HG03060 (cell line): Measurements from ENCODE around the gene ATRNL1.

Experiments
- ATAC-seq: cut with Tn5 transposase; IDR thresholded peaks from one replicate; pipeline ENCODE4 v1.9.1; 2021; ENCODE audit warnings: low read depth, moderate number of reproducible peaks; ENCODE audit not compliant: unreplicated experiment

The ATRNL1 gene

GRCh38 chr10:115867305-115867704, 774.1 kb downstream of the ATRNL1 start:
- ATAC-seq, result no peak

- ATAC-seq, result no peak
Observed at GRCh38 chr10:115871855-115872254, 778.7 kb downstream of the ATRNL1 start.

GRCh38 chr10:115875172-115875571, 782.0 kb downstream of the ATRNL1 start:
- ATAC-seq, result no peak

- ATAC-seq, result peak; percentile 50
Observed at GRCh38 chr10:115879372-115880089, 786.4 kb downstream of the ATRNL1 start.

- ATAC-seq, result no peak
Observed at GRCh38 chr10:115882021-115882420, 788.9 kb downstream of the ATRNL1 start.

- no peak for ATAC-seq
Observed at GRCh38 chr10:115883372-115883771, 790.2 kb downstream of the ATRNL1 start.

GRCh38 chr10:115884331-115884730, 791.2 kb downstream of the ATRNL1 start:
- ATAC-seq, result no peak

GRCh38 chr10:115895166-115895565, 802.0 kb downstream of the ATRNL1 start:
- ATAC-seq, result no peak

GRCh38 chr10:115898242-115898641, 805.1 kb downstream of the ATRNL1 start:
- no peak for ATAC-seq

- no peak for ATAC-seq
Observed at GRCh38 chr10:115902596-115902995, 809.4 kb downstream of the ATRNL1 start.

- no peak for ATAC-seq
Observed at GRCh38 chr10:115903207-115903606, 810.0 kb downstream of the ATRNL1 start.

GRCh38 chr10:115903845-115904244, 810.7 kb downstream of the ATRNL1 start:
- ATAC-seq, result no peak

GRCh38 chr10:115909037-115909436, 815.9 kb downstream of the ATRNL1 start:
- ATAC-seq, result no peak

- no peak for ATAC-seq
Observed at GRCh38 chr10:115909962-115910731, 817.0 kb downstream of the ATRNL1 start.

GRCh38 chr10:115914475-115914874, 821.3 kb downstream of the ATRNL1 start:
- ATAC-seq, result no peak

- ATAC-seq, result no peak
Observed at GRCh38 chr10:115915429-115915828, 822.3 kb downstream of the ATRNL1 start.

GRCh38 chr10:115918812-115919211, 825.6 kb downstream of the ATRNL1 start:
- ATAC-seq, result no peak

- ATAC-seq, result no peak
Observed at GRCh38 chr10:115921795-115922194, 828.6 kb downstream of the ATRNL1 start.

- ATAC-seq, result no peak
Observed at GRCh38 chr10:115931309-115931708, 838.1 kb downstream of the ATRNL1 start.

- ATAC-seq, result no peak
Observed at GRCh38 chr10:115932099-115932498, 838.9 kb downstream of the ATRNL1 start.

GRCh38 chr10:115933098-115933497, 839.9 kb downstream of the ATRNL1 start:
- no peak for ATAC-seq

- ATAC-seq, result no peak
Observed at GRCh38 chr10:115935731-115936130, 842.6 kb downstream of the ATRNL1 start.
